H1 (cell line): ENCODE results near the gene ADARB2. TPM values are rescaled to one million over a fixed set of nuclear protein-coding genes. Genes with fewer than 3 reads are reported as not detected.
A peak's percentile ranks its signal among the peaks of the same experiment; 100 is the strongest.

ENCODE experiments used
- CTCF ChIA-PET: fragments of 300-600 bp; sonication (Branson Sonifier 250); formaldehyde crosslinking; loops from one replicate; lab custom pipeline; 2021; ENCODE audit not compliant: partially characterized antibody; lab: Charles Lee
- POLR2A ChIA-PET: fragments of 300-600 bp; sonication (Branson Sonifier 250); formaldehyde crosslinking; loops from one replicate; lab custom pipeline; 2021; ENCODE audit warnings: inconsistent platforms; ENCODE audit not compliant: partially characterized antibody; lab: Charles Lee
- DNase-seq, 2 experiments: peaks; one replicate each; pipeline versions ENCODE4 v3.0.0 to v3.0.0-alpha.2; 2010 to 2022; ENCODE audit warnings: low spot score in 2 of 2, low read depth in 1 of 2, mixed read lengths in 1 of 2
- FAIRE-seq: peaks from 2 replicates; lab custom pipeline; 2011; peaks lifted over from hg19 to GRCh38; lab: Jason Lieb, UNC
- H2AFZ ChIP-seq: 2 replicates; pipeline ENCODE4 v1.8.1; 2012; ENCODE audit warnings: low read length, inconsistent platforms
- H2AK5ac ChIP-seq: 2 replicates; pipeline ENCODE4 v1.6.1; 2013; ENCODE audit warnings: low read depth, low read length
- H2BK120ac ChIP-seq: replicated peaks from 2 replicates; pipeline ENCODE3; 2013; ENCODE audit warnings: low read depth, low read length, inconsistent platforms
- H2BK12ac ChIP-seq: 2 replicates; pipeline ENCODE4 v1.6.1; 2013; ENCODE audit warnings: low read depth, low read length
- H2BK15ac ChIP-seq: 2 replicates; pipeline ENCODE4 v1.6.1; 2013; ENCODE audit warnings: low read length
- H2BK20ac ChIP-seq: 2 replicates; pipeline ENCODE4 v1.6.1; 2013; ENCODE audit warnings: low read length
- H2BK5ac ChIP-seq: 2 replicates; pipeline ENCODE4 v1.6.1; 2013; ENCODE audit warnings: low read depth, low read length
- H3K14ac ChIP-seq: 2 replicates; pipeline ENCODE4 v1.6.1; 2013; ENCODE audit warnings: inconsistent platforms; ENCODE audit not compliant: insufficient read length
- H3K18ac ChIP-seq: 2 replicates; pipeline ENCODE4 v1.6.1; 2013; ENCODE audit warnings: low read length; ENCODE audit errors: extremely low read depth
- H3K23ac ChIP-seq: 2 replicates; pipeline ENCODE4 v1.6.1; 2013; ENCODE audit warnings: inconsistent platforms; ENCODE audit not compliant: insufficient read length
- H3K23me2 ChIP-seq: 2 replicates; pipeline ENCODE4 v1.6.1; 2013; ENCODE audit warnings: low read depth, low read length
- H3K27ac ChIP-seq: 2 replicates; pipeline ENCODE4 v1.6.1; 2011; ENCODE audit warnings: low read depth, low read length, inconsistent platforms
- H3K27me3 ChIP-seq, 4 experiments: replicated peaks in 1 of 4; 1 replicate in 1 of 4; 2 replicates in 3 of 4; pipeline versions ENCODE4 v1.6.1 to v1.8.1; 2011 to 2013; ENCODE audit warnings: low read length in 3 of 4, mild to moderate bottlenecking in 3 of 4, inconsistent platforms in 2 of 4, mixed read lengths in 2 of 4, moderate library complexity in 1 of 4; ENCODE audit not compliant: control insufficient read depth in 3 of 4, insufficient read depth in 3 of 4; ENCODE audit errors: extremely low read depth in 1 of 4
- H3K36me3 ChIP-seq, 4 experiments: 2 replicates each; pipeline versions ENCODE4 v1.6.1 to v1.8.1; 2011 to 2013; ENCODE audit warnings: mild to moderate bottlenecking in 4 of 4, low read length in 3 of 4, moderate library complexity in 2 of 4, control low read depth in 1 of 4, inconsistent platforms in 1 of 4; ENCODE audit not compliant: insufficient read depth in 4 of 4, control insufficient read depth in 2 of 4
- H3K4ac ChIP-seq: replicated peaks from 2 replicates; pipeline ENCODE3; 2013; ENCODE audit warnings: low read length, low read depth, mixed read lengths, inconsistent platforms; ENCODE audit not compliant: insufficient read length
- H3K4me1 ChIP-seq, 4 experiments: replicated peaks in 1 of 4; 1 replicate in 1 of 4; 2 replicates in 3 of 4; pipeline versions ENCODE4 v1.6.1 to v1.8.1; 2011 to 2013; ENCODE audit warnings: low read length in 3 of 4, inconsistent platforms in 2 of 4, mixed read lengths in 1 of 4; ENCODE audit not compliant: insufficient read depth in 4 of 4, control insufficient read depth in 3 of 4
- H3K4me2 ChIP-seq, 2 experiments: 2 replicates each; pipeline versions ENCODE4 v1.6.1 to v1.8.1; 2011 to 2013; ENCODE audit warnings: low read depth in 2 of 2, low read length in 2 of 2, control low read depth in 1 of 2, inconsistent platforms in 1 of 2, mild to moderate bottlenecking in 1 of 2; ENCODE audit not compliant: insufficient read depth in 1 of 2
- H3K4me3 ChIP-seq, 4 experiments: fragments of 200-600, 300-600 bp in 1 of 4; sonication (generic), shearing (Covaris generic), sonication (Bioruptor Twin) in 1 of 4; 2 replicates each; pipeline versions ENCODE4 v1.5.1 to v1.8.1; 2011 to 2016; ENCODE audit warnings: low read length in 4 of 4, low read depth in 3 of 4, control low read depth in 2 of 4, inconsistent platforms in 2 of 4, mild to moderate bottlenecking in 2 of 4, mixed read lengths in 1 of 4, moderate library complexity in 1 of 4; ENCODE audit not compliant: insufficient read depth in 2 of 4; ENCODE audit errors: extremely low read depth in 1 of 4
- H3K56ac ChIP-seq: replicated peaks from 2 replicates; pipeline ENCODE3; 2013; ENCODE audit warnings: low read depth, mild to moderate bottlenecking, mixed read lengths, low read length, inconsistent platforms; ENCODE audit not compliant: insufficient read length
- H3K79me1 ChIP-seq: 2 replicates; pipeline ENCODE4 v1.6.1; 2013; ENCODE audit warnings: low read depth, low read length, control low read depth
- H3K79me2 ChIP-seq, 2 experiments: 2 replicates each; pipeline versions ENCODE4 v1.6.1 to v1.8.1; 2012 to 2013; ENCODE audit warnings: low read length in 2 of 2, mild to moderate bottlenecking in 2 of 2, inconsistent platforms in 1 of 2; ENCODE audit not compliant: insufficient read depth in 2 of 2, control insufficient read depth in 1 of 2
- H3K9ac ChIP-seq, 4 experiments: replicated peaks in 1 of 4; 1 replicate in 1 of 4; 2 replicates in 3 of 4; pipeline versions ENCODE4 v1.6.1 to v1.8.1; 2011 to 2013; ENCODE audit warnings: low read depth in 3 of 4, low read length in 3 of 4, control low read depth in 2 of 4, mild to moderate bottlenecking in 2 of 4, moderate library complexity in 2 of 4, inconsistent platforms in 1 of 4; ENCODE audit errors: extremely low read depth in 1 of 4
- H3K9me3 ChIP-seq, 2 experiments: 2 replicates each; pipeline versions ENCODE4 v1.6.1 to v1.8.1; 2012 to 2013; ENCODE audit warnings: mild to moderate bottlenecking in 2 of 2, moderate library complexity in 2 of 2, control low read depth in 1 of 2, inconsistent platforms in 1 of 2, low read depth in 1 of 2, low read length in 1 of 2, mixed read lengths in 1 of 2; ENCODE audit not compliant: insufficient read depth in 2 of 2
- H4K20me1 ChIP-seq, 2 experiments: replicated peaks in 1 of 2; 2 replicates each; pipeline versions ENCODE3 to v1.8.1; 2011 to 2013; ENCODE audit warnings: inconsistent platforms in 2 of 2, low read length in 2 of 2, mild to moderate bottlenecking in 1 of 2; ENCODE audit not compliant: insufficient read depth in 2 of 2, control insufficient read depth in 1 of 2
- H4K5ac ChIP-seq: 2 replicates; pipeline ENCODE4 v1.6.1; 2013; ENCODE audit warnings: low read length, low read depth, mixed read lengths, inconsistent platforms; ENCODE audit not compliant: insufficient read length
- H4K8ac ChIP-seq: 2 replicates; pipeline ENCODE4 v1.8.0; 2013; ENCODE audit warnings: mild to moderate bottlenecking, moderate library complexity, low read length, inconsistent platforms; ENCODE audit not compliant: insufficient read depth; ENCODE audit errors: extremely low read depth
- H4K91ac ChIP-seq: replicated peaks from 2 replicates; pipeline ENCODE3; 2013; ENCODE audit warnings: low read length, mixed read lengths, inconsistent platforms; ENCODE audit not compliant: insufficient read length
- CHD2 ChIP-seq: IDR thresholded peaks from 2 replicates; pipeline ENCODE4 v1.6.1; 2012; ENCODE audit warnings: low read length, improper control_type of control experiment
- HDAC6 ChIP-seq: IDR thresholded peaks from one replicate; pipeline ENCODE4 v1.7.1; 2012; ENCODE audit warnings: low read depth, mild to moderate bottlenecking, inconsistent platforms, low read length, moderate library complexity
- JUN ChIP-seq: IDR thresholded peaks from 2 replicates; pipeline ENCODE4 v1.6.1; 2011; ENCODE audit warnings: low read depth, mild to moderate bottlenecking, improper control_type of control experiment, low read length
- MAFK ChIP-seq: IDR thresholded peaks from 2 replicates; pipeline ENCODE4 v1.6.1; 2012; ENCODE audit warnings: low read depth, mild to moderate bottlenecking, improper control_type of control experiment, low read length
- POLR2AphosphoS5 ChIP-seq: IDR thresholded peaks from 2 replicates; pipeline ENCODE4 v1.6.1; 2011; ENCODE audit warnings: low read depth, low read length
- RAD21 ChIP-seq, 2 experiments: IDR thresholded peaks in 1 of 2; conservative IDR thresholded peaks in 1 of 2; 2 replicates each; pipeline ENCODE4 v1.6.1; 2011; ENCODE audit warnings: low read depth in 2 of 2, low read length in 2 of 2, improper control_type of control experiment in 1 of 2, inconsistent platforms in 1 of 2, mild to moderate bottlenecking in 1 of 2, moderate library complexity in 1 of 2
- SIN3A ChIP-seq, 2 experiments: IDR thresholded peaks in 1 of 2; conservative IDR thresholded peaks in 1 of 2; 2 replicates each; pipeline ENCODE4 v1.6.1; 2011 to 2012; ENCODE audit warnings: low read length in 2 of 2, improper control_type of control experiment in 1 of 2, low read depth in 1 of 2, mild to moderate bottlenecking in 1 of 2
- SP1 ChIP-seq: IDR thresholded peaks from 2 replicates; pipeline ENCODE4 v1.6.1; 2011; ENCODE audit warnings: low read depth, low read length
- WGBS, 2 experiments: shearing (Covaris generic) in 1 of 2; methylation state at CpG; one replicate each; pipeline versions ENCODE4 v1.1.6 to v1.1.7; 2013 to 2015; ENCODE audit warnings: low lambda C conversion rate in 2 of 2, mixed read lengths in 2 of 2, inconsistent platforms in 1 of 2, low coverage in 1 of 2, missing lambda C conversion rate in 1 of 2; ENCODE audit not compliant: insufficient replicate concordance in 2 of 2, insufficient coverage in 1 of 2, insufficient read length in 1 of 2; ENCODE audit errors: extremely low coverage in 1 of 2, missing lambda C conversion rate in 1 of 2; 5-methylcytosine and 5-hydroxymethylcytosine counted together
- polyA plus RNA-seq, 7 experiments: library from polyadenylated mRNA; depleted of rRNA in 3 of 7; stranded (reverse) in 5 of 7; unstranded in 2 of 7; fragments of >200 nt in 5 of 7; fragments of 200-250 nt in 2 of 7; gene quantifications; 1 replicate in 5 of 7; 2 replicates in 1 of 7; 4 replicates in 1 of 7; pipeline versions ENCODE4 v1.2.1 to v1.2.3, GENCODE V29; 2011 to 2013; ENCODE audit warnings: missing spikeins in 2 of 7, mixed read lengths in 2 of 7
- total RNA-seq: library from RNA; stranded (reverse); fragmentation: NEBNext Ultra II Directional; extraction: Animal tissue kit (Norgen Biotek cat#: 25700); gene quantifications from 2 replicates; pipeline ENCODE4 v1.2.1, GENCODE V29; 2021
- TF ChIP-seq, protein P1 (sequence below), 3 experiments: IDR thresholded peaks; 1 replicate in 2 of 3; 2 replicates in 1 of 3; pipeline versions ENCODE4 v1.5.1 to v1.6.1; 2011; ENCODE audit warnings: low read length in 3 of 3, mild to moderate bottlenecking in 3 of 3, inconsistent platforms in 2 of 3, low read depth in 1 of 3, moderate library complexity in 1 of 3; ENCODE audit not compliant: insufficient read depth in 1 of 3; ENCODE audit errors: control extremely low read depth in 1 of 3

ADARB2 gene
- total and polyA plus RNA-seq, 2 of the 8 experiments (the other 6 are each of a cell fraction or from before 2014, with no cell fraction given), result 2.2 to 2.8 TPM

DNA sequence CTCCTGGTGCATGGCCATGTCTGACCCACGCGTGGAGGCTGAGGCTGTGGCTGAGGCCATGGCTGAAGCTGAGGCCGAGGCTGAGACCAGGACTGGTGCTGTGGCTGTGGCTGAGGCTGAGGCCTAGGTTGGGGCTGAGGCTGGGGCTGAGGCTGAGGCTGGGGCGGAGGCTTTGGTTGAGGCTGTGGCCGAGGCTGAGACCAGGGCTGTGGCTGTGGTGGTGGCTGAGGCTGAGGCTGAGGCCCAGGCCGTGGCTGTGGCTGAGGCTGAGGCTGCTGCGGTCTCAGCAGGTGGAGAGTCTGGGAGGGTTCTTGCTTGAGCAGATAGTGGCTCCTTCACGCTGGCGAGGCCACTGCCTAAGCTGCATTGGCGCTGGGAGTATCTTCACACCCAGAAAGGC lies 604.7 kb downstream of the ADARB2 start:
- no peaks in the 10 kb centered on the region for H3K27me3 ChIP-seq
- no peak overlapping the region for H3K14ac ChIP-seq
- H3K79me2 ChIP-seq, result no peaks in the 10 kb centered on the region
- H2BK120ac ChIP-seq, result no peak overlapping the region
- H4K91ac ChIP-seq, result no peak overlapping the region
- no peaks in the 10 kb centered on the region; a peak in 1 of 4 replicates for H3K9me3 ChIP-seq
- no peak overlapping the region for H3K4me3 ChIP-seq
- H3K56ac ChIP-seq, result no peak overlapping the region
- H3K4me1 ChIP-seq, result no peaks in the 10 kb centered on the region; a peak in 2 of 7 replicates
- H3K4ac ChIP-seq, result no peak overlapping the region
- FAIRE-seq, result no peak
- H3K36me3 ChIP-seq, result peaks cover 6 to 14% (median 8%) of the 10 kb centered on the region in 4 experiments; a peak in 6 of 8 replicates
- no peak overlapping the region for H4K8ac ChIP-seq
- no peak overlapping the region for H2BK12ac ChIP-seq
- no peaks in the 10 kb centered on the region for H4K20me1 ChIP-seq
- no peak overlapping the region for H2BK5ac ChIP-seq
- no peak overlapping the region for H4K5ac ChIP-seq
- no peak overlapping the region for H2AK5ac ChIP-seq
- CTCF ChIA-PET, result interaction anchor here (1.3 kb wide), 1 partner anchor 22 kb away, joined by 3 read pairs; no protein-coding TSS in a partner anchor
- H2AFZ ChIP-seq, result no peak overlapping the region
- no peak overlapping the region for H2BK15ac ChIP-seq
- POLR2A ChIA-PET, result no interaction called here
- DNase-seq, result peak in 1 of 2 experiments; percentile 40
- H3K18ac ChIP-seq, result no peak overlapping the region
- H3K23ac ChIP-seq, result no peak overlapping the region
- H3K23me2 ChIP-seq, result no peaks in the 10 kb centered on the region
- H3K27ac ChIP-seq, result no peak overlapping the region
- no peak overlapping the region for H3K9ac ChIP-seq
- no peaks in the 10 kb centered on the region for H3K79me1 ChIP-seq
- H2BK20ac ChIP-seq, result no peak overlapping the region
- 84% methylated on average over 10 of the region's 10 CpGs; no CpG with 5 or more reads in 1 of the 2 experiments for WGBS, 2 experiments
- H3K4me2 ChIP-seq, result no peak overlapping the region
- TF ChIP-seq RAD21 (IDR thresholded peaks at IDR 0.05 in 1 of 2, conservative IDR thresholded peaks at IDR 0.05 in 1 of 2; ENCODE audit: low read depth in 2 of 2, low read length in 2 of 2) (no peak), SIN3A (conservative IDR thresholded peaks at IDR 0.05 in 1 of 2, IDR thresholded peaks at IDR 0.05 in 1 of 2; ENCODE audit: low read depth in 1 of 2, low read length in 2 of 2) (no peak), POLR2AphosphoS5 (no peak), HDAC6 (no peak), MAFK (no peak), SP1 (no peak), JUN (no peak), CHD2 (no peak)
- TF ChIP-seq, protein P1, sequence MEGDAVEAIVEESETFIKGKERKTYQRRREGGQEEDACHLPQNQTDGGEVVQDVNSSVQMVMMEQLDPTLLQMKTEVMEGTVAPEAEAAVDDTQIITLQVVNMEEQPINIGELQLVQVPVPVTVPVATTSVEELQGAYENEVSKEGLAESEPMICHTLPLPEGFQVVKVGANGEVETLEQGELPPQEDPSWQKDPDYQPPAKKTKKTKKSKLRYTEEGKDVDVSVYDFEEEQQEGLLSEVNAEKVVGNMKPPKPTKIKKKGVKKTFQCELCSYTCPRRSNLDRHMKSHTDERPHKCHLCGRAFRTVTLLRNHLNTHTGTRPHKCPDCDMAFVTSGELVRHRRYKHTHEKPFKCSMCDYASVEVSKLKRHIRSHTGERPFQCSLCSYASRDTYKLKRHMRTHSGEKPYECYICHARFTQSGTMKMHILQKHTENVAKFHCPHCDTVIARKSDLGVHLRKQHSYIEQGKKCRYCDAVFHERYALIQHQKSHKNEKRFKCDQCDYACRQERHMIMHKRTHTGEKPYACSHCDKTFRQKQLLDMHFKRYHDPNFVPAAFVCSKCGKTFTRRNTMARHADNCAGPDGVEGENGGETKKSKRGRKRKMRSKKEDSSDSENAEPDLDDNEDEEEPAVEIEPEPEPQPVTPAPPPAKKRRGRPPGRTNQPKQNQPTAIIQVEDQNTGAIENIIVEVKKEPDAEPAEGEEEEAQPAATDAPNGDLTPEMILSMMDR (IDR thresholded peaks at IDR 0.05; ENCODE audit: control extremely low read depth in 1 of 3, insufficient read depth in 1 of 3, low read depth in 1 of 3, low read length in 3 of 3), result no peak
